Stimulated activated CD8-positive, alpha-beta memory T cell treated with anti-CD3 and anti-CD28 coated beads, Interleukin-12 subunit alpha, Interleukin-12 subunit beta, amount 100 ng/mL, for 1 hour (primary cell): ENCODE data around the gene LRP4.

ENCODE experiments used
- DNase-seq: peaks from one replicate; pipeline ENCODE4 v3.0.0-alpha.2; 2020; ENCODE audit warnings: low read depth

The LRP4 gene

GRCh38 chr11:46918788-46919513, 601 bp upstream of the LRP4 start:
- no peak for DNase-seq

GRCh38 chr11:46917762-46918082, 628 bp downstream of the LRP4 start:
- no peak for DNase-seq

GRCh38 chr11:46917109-46917761, 1.1 kb downstream of the LRP4 start:
- no peak for DNase-seq

GRCh38 chr11:46916286-46917108, 1.9 kb downstream of the LRP4 start:
- DNase-seq: no peak

- DNase-seq: no peak
Measured at GRCh38 chr11:46914910-46915309, 3.4 kb downstream of the LRP4 start.

GRCh38 chr11:46914363-46914762, 4.0 kb downstream of the LRP4 start:
- DNase-seq: no peak

- DNase-seq: no peak
Measured at GRCh38 chr11:46913484-46913883, 4.9 kb downstream of the LRP4 start.

- no peak for DNase-seq
Measured at GRCh38 chr11:46912526-46913150, 5.7 kb downstream of the LRP4 start.

- no peak for DNase-seq
Measured at GRCh38 chr11:46907606-46908005, 10.7 kb downstream of the LRP4 start.

GRCh38 chr11:46906609-46907041, 11.7 kb downstream of the LRP4 start:
- DNase-seq: no peak

- no peak for DNase-seq
Measured at GRCh38 chr11:46905806-46906205, 12.5 kb downstream of the LRP4 start.

- DNase-seq: no peak
Measured at GRCh38 chr11:46903846-46904245, 14.5 kb downstream of the LRP4 start.

GRCh38 chr11:46902694-46903093, 15.7 kb downstream of the LRP4 start:
- no peak for DNase-seq

- DNase-seq: no peak
Measured at GRCh38 chr11:46901156-46901555, 17.2 kb downstream of the LRP4 start.

- no peak for DNase-seq
Measured at GRCh38 chr11:46900091-46900746, 18.1 kb downstream of the LRP4 start.

GRCh38 chr11:46899501-46900025, 18.8 kb downstream of the LRP4 start:
- no peak for DNase-seq

- DNase-seq: no peak
Measured at GRCh38 chr11:46898396-46899095, 19.8 kb downstream of the LRP4 start.

GRCh38 chr11:46896719-46897406, 21.5 kb downstream of the LRP4 start:
- DNase-seq: no peak

- DNase-seq: no peak
Measured at GRCh38 chr11:46895821-46896220, 22.5 kb downstream of the LRP4 start.

- DNase-seq: no peak
Measured at GRCh38 chr11:46894961-46895360, 23.4 kb downstream of the LRP4 start.

- no peak for DNase-seq
Measured at GRCh38 chr11:46894506-46894905, 23.8 kb downstream of the LRP4 start.
